ENCODE data around the gene MRPL44. TPM values are rescaled to one million over a fixed set of nuclear protein-coding genes. Genes with fewer than 3 reads are reported as not detected.
"Not testable (repeated sequence)": the region's sequence is repeated elsewhere in the genome, so short reads cannot be mapped to it uniquely, and the experiment has no call there.

The MRPL44 gene
- polyA plus RNA-seq, 3 donors = 7.5 to 28.4 (median 25.7) TPM

GRCh38 chr2:223936862-223937326, 20.4 kb upstream of the MRPL44 start:
- peak overlapping the region in 2 of 7 donors; percentile 0 to 54 for H3K27ac Mint-ChIP-seq
- peak overlapping the region in 1 of 2 donors; percentile 15 for H3K27ac ChIP-seq (ENCODE audit: low read depth in 1 of 2, low read length in 2 of 2)
- H3K4me1 Mint-ChIP-seq = peaks cover 65% of the 10 kb centered on the region
- H3K27me3 ChIP-seq (ENCODE audit: control insufficient read depth in 2 of 2, insufficient read depth in 2 of 2, low read length in 2 of 2) = no peaks in the 10 kb centered on the region
- H3K79me2 ChIP-seq (ENCODE audit: insufficient read depth, low read length) = peaks cover 100% of the 10 kb centered on the region
- H4K20me1 ChIP-seq (ENCODE audit: insufficient read depth, low read length) = peaks cover 97% of the 10 kb centered on the region
- no peak overlapping the region for H3K4me2 ChIP-seq (replicated peaks; ENCODE audit: extremely low read depth, low read length, poor library complexity, severe bottlenecking)
- no peak for DNase-seq
- TF ChIP-seq, protein P1, sequence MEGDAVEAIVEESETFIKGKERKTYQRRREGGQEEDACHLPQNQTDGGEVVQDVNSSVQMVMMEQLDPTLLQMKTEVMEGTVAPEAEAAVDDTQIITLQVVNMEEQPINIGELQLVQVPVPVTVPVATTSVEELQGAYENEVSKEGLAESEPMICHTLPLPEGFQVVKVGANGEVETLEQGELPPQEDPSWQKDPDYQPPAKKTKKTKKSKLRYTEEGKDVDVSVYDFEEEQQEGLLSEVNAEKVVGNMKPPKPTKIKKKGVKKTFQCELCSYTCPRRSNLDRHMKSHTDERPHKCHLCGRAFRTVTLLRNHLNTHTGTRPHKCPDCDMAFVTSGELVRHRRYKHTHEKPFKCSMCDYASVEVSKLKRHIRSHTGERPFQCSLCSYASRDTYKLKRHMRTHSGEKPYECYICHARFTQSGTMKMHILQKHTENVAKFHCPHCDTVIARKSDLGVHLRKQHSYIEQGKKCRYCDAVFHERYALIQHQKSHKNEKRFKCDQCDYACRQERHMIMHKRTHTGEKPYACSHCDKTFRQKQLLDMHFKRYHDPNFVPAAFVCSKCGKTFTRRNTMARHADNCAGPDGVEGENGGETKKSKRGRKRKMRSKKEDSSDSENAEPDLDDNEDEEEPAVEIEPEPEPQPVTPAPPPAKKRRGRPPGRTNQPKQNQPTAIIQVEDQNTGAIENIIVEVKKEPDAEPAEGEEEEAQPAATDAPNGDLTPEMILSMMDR (IDR thresholded peaks at IDR 0.05) = no peak
- no peaks in the 10 kb centered on the region for H3K27me3 Mint-ChIP-seq (ENCODE audit: low read depth in 3 of 3)
- peaks cover 14 to 45% of the 10 kb centered on the region in 2 donors for H3K4me1 ChIP-seq (ENCODE audit: control insufficient read depth in 1 of 2, insufficient read depth in 2 of 2, low read length in 2 of 2)
- H3K4me3 ChIP-seq (replicated peaks in 1 of 3; ENCODE audit: low read depth in 2 of 3, low read length in 3 of 3) = no peak overlapping the region
- no peaks in the 10 kb centered on the region for H3K36me3 ChIP-seq (replicated peaks in 1 of 2; ENCODE audit: control insufficient read depth in 1 of 2, insufficient read depth in 2 of 2, low read length in 2 of 2)
- intact Hi-C loops (cut with micrococcal nuclease) = no loop called here
- no CpG with 5 or more reads among the region's 5 CpGs for WGBS (ENCODE audit: insufficient coverage)
- no peak overlapping the region for H3K4me3 Mint-ChIP-seq
- no peak overlapping the region for H3K9ac ChIP-seq (ENCODE audit: insufficient read depth, low read length, poor library complexity, severe bottlenecking)
- H3K36me3 Mint-ChIP-seq = peaks cover 9 to 12% of the 10 kb centered on the region in 2 donors
- peaks cover 0 to 10% (median 5%) of the 10 kb centered on the region in 7 donors for H3K9me3 Mint-ChIP-seq
- H3K9me3 ChIP-seq (replicated peaks in 1 of 2; ENCODE audit: control insufficient read depth in 1 of 2, insufficient read depth in 1 of 2, low read length in 2 of 2) = no peaks in the 10 kb centered on the region
- H2AFZ ChIP-seq (ENCODE audit: insufficient read depth, low read depth, low read length, poor library complexity, severe bottlenecking) = no peak overlapping the region

DNA sequence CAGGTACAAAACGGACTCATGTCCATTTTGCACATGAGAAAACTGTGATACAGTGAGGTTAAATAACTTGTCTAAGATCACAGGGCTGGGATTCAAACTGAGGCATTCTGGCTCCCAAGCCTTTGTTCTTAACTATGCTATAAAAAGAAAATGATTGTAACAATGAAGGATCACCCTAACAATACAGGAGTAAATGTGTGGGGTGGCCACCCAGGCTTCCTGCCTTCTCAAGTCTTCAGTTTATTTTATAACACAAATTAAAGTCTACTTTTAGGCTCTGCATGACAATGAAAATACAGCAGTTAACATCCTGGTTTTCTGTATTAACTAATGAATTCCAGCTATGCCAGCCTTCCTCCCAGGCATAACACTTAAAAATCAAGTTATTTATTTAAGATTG, 19.7 kb upstream of the MRPL44 start:
- H3K4me3 Mint-ChIP-seq = no peak overlapping the region
- no peak overlapping the region for H3K4me3 ChIP-seq (replicated peaks in 1 of 3; ENCODE audit: low read depth in 2 of 3, low read length in 3 of 3)
- no peak overlapping the region for H3K27ac Mint-ChIP-seq
- DNase-seq = no peak
- H3K36me3 Mint-ChIP-seq = peaks cover 9 to 13% of the 10 kb centered on the region in 2 donors
- TF ChIP-seq, protein P1 (IDR thresholded peaks at IDR 0.05) = no peak
- H3K4me2 ChIP-seq (replicated peaks; ENCODE audit: extremely low read depth, low read length, poor library complexity, severe bottlenecking) = no peak overlapping the region
- no CpG with 5 or more reads among the region's 1 CpG for WGBS (ENCODE audit: insufficient coverage)
- no peak overlapping the region for H2AFZ ChIP-seq (ENCODE audit: insufficient read depth, low read depth, low read length, poor library complexity, severe bottlenecking)
- H3K4me1 Mint-ChIP-seq = peaks cover 63% of the 10 kb centered on the region
- H3K27me3 ChIP-seq (ENCODE audit: control insufficient read depth in 2 of 2, insufficient read depth in 2 of 2, low read length in 2 of 2) = no peaks in the 10 kb centered on the region
- H3K27me3 Mint-ChIP-seq (ENCODE audit: low read depth in 3 of 3) = no peaks in the 10 kb centered on the region
- peak overlapping the region in 1 of 2 donors; percentile 15 for H3K27ac ChIP-seq (ENCODE audit: low read depth in 1 of 2, low read length in 2 of 2)
- no peaks in the 10 kb centered on the region for H3K36me3 ChIP-seq (replicated peaks in 1 of 2; ENCODE audit: control insufficient read depth in 1 of 2, insufficient read depth in 2 of 2, low read length in 2 of 2)
- intact Hi-C loops (cut with micrococcal nuclease) = no loop called here
- H3K9me3 ChIP-seq (replicated peaks in 1 of 2; ENCODE audit: control insufficient read depth in 1 of 2, insufficient read depth in 1 of 2, low read length in 2 of 2) = no peaks in the 10 kb centered on the region
- peaks cover 94% of the 10 kb centered on the region for H4K20me1 ChIP-seq (ENCODE audit: insufficient read depth, low read length)
- H3K9ac ChIP-seq (ENCODE audit: insufficient read depth, low read length, poor library complexity, severe bottlenecking) = no peak overlapping the region
- H3K79me2 ChIP-seq (ENCODE audit: insufficient read depth, low read length) = peaks cover 99% of the 10 kb centered on the region
- peaks cover 0 to 10% (median 5%) of the 10 kb centered on the region in 7 donors for H3K9me3 Mint-ChIP-seq
- H3K4me1 ChIP-seq (ENCODE audit: control insufficient read depth in 1 of 2, insufficient read depth in 2 of 2, low read length in 2 of 2) = peaks cover 14 to 39% of the 10 kb centered on the region in 2 donors

GRCh38 chr2:223939438-223939837, 17.8 kb upstream of the MRPL44 start:
- H3K4me3 ChIP-seq (replicated peaks in 1 of 3; ENCODE audit: low read depth in 2 of 3, low read length in 3 of 3); H2AFZ ChIP-seq (ENCODE audit: insufficient read depth, low read depth, low read length, poor library complexity, severe bottlenecking); H3K36me3 ChIP-seq (replicated peaks in 1 of 2; ENCODE audit: control insufficient read depth in 1 of 2, insufficient read depth in 2 of 2, low read length in 2 of 2); H3K4me2 ChIP-seq (replicated peaks; ENCODE audit: extremely low read depth, low read length, poor library complexity, severe bottlenecking); H3K9me3 ChIP-seq (replicated peaks in 1 of 2; ENCODE audit: control insufficient read depth in 1 of 2, insufficient read depth in 1 of 2, low read length in 2 of 2); H3K4me3 Mint-ChIP-seq; intact Hi-C loops (cut with micrococcal nuclease); H3K27me3 ChIP-seq (ENCODE audit: control insufficient read depth in 2 of 2, insufficient read depth in 2 of 2, low read length in 2 of 2); H3K9ac ChIP-seq (ENCODE audit: insufficient read depth, low read length, poor library complexity, severe bottlenecking); H3K27me3 Mint-ChIP-seq (ENCODE audit: low read depth in 3 of 3); H3K9me3 Mint-ChIP-seq: not testable (repeated sequence)
- Histone ChIP-seq H3K27ac (ENCODE audit: low read depth in 1 of 2, low read length in 2 of 2) (peak overlapping the region in 1 of 2 donors; percentile 70), H3K4me1 (ENCODE audit: control insufficient read depth in 1 of 2, insufficient read depth in 2 of 2, low read length in 2 of 2) (peaks cover 20 to 53% of the 10 kb centered on the region in 2 donors), H3K79me2 (ENCODE audit: insufficient read depth, low read length) (peaks cover 99% of the 10 kb centered on the region), H4K20me1 (ENCODE audit: insufficient read depth, low read length) (peaks cover 92% of the 10 kb centered on the region)
- Mint-ChIP-seq H3K27ac (peak overlapping the region in 6 of 7 donors; percentile 33 to 87 (median 69)), H3K4me1 (peaks cover 57% of the 10 kb centered on the region), H3K36me3 (peaks cover 9 to 16% of the 10 kb centered on the region in 2 donors)
- peak; percentile 68 to 87 (median 73) for DNase-seq
- WGBS (ENCODE audit: insufficient coverage) = no CpG with 5 or more reads among the region's 2 CpGs

Measured in CD14-positive monocyte (primary cell).